HCT116 (cell line): ENCODE data around the gene ANXA8. TPM values are rescaled to one million over a fixed set of nuclear protein-coding genes. Genes with fewer than 3 reads are reported as not detected.
"Not testable (repeated sequence)": the region's sequence is repeated elsewhere in the genome, so short reads cannot be mapped to it uniquely, and the experiment has no call there.

Experiments used
- ATAC-seq: fragments of 200-7000 bp; cut with Tn5 transposase; 2 replicates; pipeline ENCODE4 v1.9.1; 2020; ENCODE audit warnings: mild to moderate bottlenecking, moderate library complexity
- Bru-seq: library from RNA; stranded (reverse); fragments of 400-500 nt; gene quantifications from one replicate; lab custom pipeline; 2021; lab: Mats Ljungman, UMichigan
- BruChase-seq, 2 experiments: library from RNA; stranded (reverse); fragments of 400-500 nt; gene quantifications; one replicate each; lab custom pipeline; 2021; lab: Mats Ljungman, UMichigan
- BruUV-seq: library from RNA; stranded (reverse); fragments of 400-500 nt; replicated peaks from 2 replicates; lab custom pipeline; 2021; lab: Mats Ljungman, UMichigan
- CTCF ChIA-PET: fragments of 300-600 bp; sonication (Branson Sonifier 250); formaldehyde crosslinking; loops from one replicate; lab custom pipeline; 2021; ENCODE audit warnings: antibody characterized with exemption; lab: Charles Lee
- POLR2A ChIA-PET: fragments of 300-600, 350-600 bp; sonication (Branson Sonifier 250); formaldehyde crosslinking; loops from one replicate; lab custom pipeline; 2021; ENCODE audit warnings: antibody characterized with exemption; lab: Charles Lee
- RAD21 ChIA-PET, 2 experiments: fragments of 300-600 bp; sonication (Branson Sonifier 250); formaldehyde crosslinking; loops; one replicate each; lab custom pipeline; 2023; ENCODE audit warnings: low total read pairs in 2 of 2; ENCODE audit not compliant: uncharacterized antibody in 2 of 2, unreplicated experiment in 2 of 2, low non-redundant PET in 1 of 2; lab: Charles Lee
- DNase-seq: peaks from one replicate; pipeline ENCODE4 v3.0.0-alpha.2; 2010; ENCODE audit warnings: low read depth, low spot score
- H2AFZ ChIP-seq: fragments of 200-600 bp; shearing (Covaris generic), sonication (generic); 2 replicates; pipeline ENCODE4 v1.6.1; 2017; ENCODE audit warnings: low read depth, mixed run types, mixed read lengths, antibody characterized with exemption, low read length; ENCODE audit not compliant: poor library complexity, severe bottlenecking
- H3K27ac ChIP-seq: 2 replicates; pipeline ENCODE4 v1.5.1; 2012; ENCODE audit warnings: low read depth, low read length
- H3K27me3 ChIP-seq: fragments of 200-600 bp; sonication (generic); 2 replicates; pipeline ENCODE4 v1.6.1; 2016; ENCODE audit warnings: mixed run types, low read length, mixed read lengths; ENCODE audit not compliant: insufficient read depth
- H3K36me3 ChIP-seq, 2 experiments: fragments of 200-500 bp in 1 of 2; fragments of 200-600 bp in 1 of 2; sonication (Bioruptor generic) in 1 of 2; sonication (generic) in 1 of 2; 2 replicates each; pipeline versions ENCODE4 v1.5.1 to v1.6.1; 2014 to 2016; ENCODE audit warnings: low read length in 2 of 2, inconsistent platforms in 1 of 2, mixed read lengths in 1 of 2, mixed run types in 1 of 2; ENCODE audit not compliant: insufficient read depth in 2 of 2, control insufficient read depth in 1 of 2
- H3K4me1 ChIP-seq, 2 experiments: fragments of 200-600 bp in 1 of 2; sonication (generic) in 1 of 2; 2 replicates each; pipeline versions ENCODE4 v1.5.1 to v1.6.1; 2012 to 2017; ENCODE audit warnings: low read length in 2 of 2, inconsistent platforms in 1 of 2, mild to moderate bottlenecking in 1 of 2, mixed read lengths in 1 of 2, mixed run types in 1 of 2, moderate library complexity in 1 of 2; ENCODE audit not compliant: insufficient read depth in 2 of 2, control insufficient read depth in 1 of 2
- H3K4me2 ChIP-seq: fragments of 200-600 bp; sonication (generic); 2 replicates; pipeline ENCODE4 v1.6.1; 2017; ENCODE audit warnings: mixed run types, low read length, mixed read lengths
- H3K4me3 ChIP-seq, 2 experiments: fragments of 200-600 bp in 1 of 2; sonication (generic) in 1 of 2; replicated peaks in 1 of 2; 2 replicates each; pipeline ENCODE4 v1.5.1; 2011 to 2016; ENCODE audit warnings: low read length in 2 of 2, control low read depth in 1 of 2, low read depth in 1 of 2, mild to moderate bottlenecking in 1 of 2, mixed read lengths in 1 of 2, mixed run types in 1 of 2
- H3K79me2 ChIP-seq: fragments of 200-600 bp; sonication (generic); 2 replicates; pipeline ENCODE4 v1.6.1; 2017; ENCODE audit warnings: mild to moderate bottlenecking, mixed run types, low read length, moderate library complexity, mixed read lengths; ENCODE audit not compliant: insufficient read depth
- H3K9ac ChIP-seq: fragments of 200-600 bp; sonication (generic); 2 replicates; pipeline ENCODE4 v1.6.1; 2016; ENCODE audit warnings: low read length, mixed read lengths
- H3K9me2 ChIP-seq: fragments of 200-600 bp; sonication (generic), shearing (Covaris generic); 2 replicates; pipeline ENCODE4 v1.6.1; 2017; ENCODE audit warnings: mixed run types, mild to moderate bottlenecking, moderate library complexity; ENCODE audit not compliant: insufficient read depth
- H3K9me3 ChIP-seq, 2 experiments: fragments of 200-500 bp in 1 of 2; fragments of 200-600 bp in 1 of 2; sonication (Bioruptor generic) in 1 of 2; sonication (generic) in 1 of 2; 2 replicates each; pipeline ENCODE4 v1.6.1; 2014 to 2017; ENCODE audit warnings: low read length in 2 of 2, mixed read lengths in 2 of 2, inconsistent platforms in 1 of 2, low read depth in 1 of 2, mild to moderate bottlenecking in 1 of 2, mixed run types in 1 of 2, moderate library complexity in 1 of 2; ENCODE audit not compliant: control insufficient read depth in 1 of 2, insufficient read depth in 1 of 2
- H4K20me1 ChIP-seq: fragments of 200-600 bp; sonication (generic), shearing (Covaris generic); 2 replicates; pipeline ENCODE4 v1.6.1; 2017; ENCODE audit warnings: mixed run types, mild to moderate bottlenecking, moderate library complexity; ENCODE audit not compliant: insufficient read depth
- intact Hi-C: fragments of 100-400 bp; cut with micrococcal nuclease; formaldehyde crosslinking; loops from 2 replicates; pipeline ENCODE4 v1.10.0; 2022
- long read RNA-seq: library from polyadenylated mRNA; unstranded; transcript quantifications from one replicate; pipeline ENCODE4 v2.0.0, GENCODE V29; 2021; ENCODE audit not compliant: unreplicated experiment
- polyA plus RNA-seq: library from polyadenylated mRNA; unstranded; fragments of >200 nt; gene quantifications from 2 replicates; pipeline ENCODE4 v1.2.1, GENCODE V29; 2012; ENCODE audit warnings: missing spikeins
- total RNA-seq: library from RNA; stranded (reverse); gene quantifications from one replicate; pipeline ENCODE4 v1.2.1, GENCODE V29; 2021; ENCODE audit not compliant: unreplicated experiment

Gene ANXA8, protein sequence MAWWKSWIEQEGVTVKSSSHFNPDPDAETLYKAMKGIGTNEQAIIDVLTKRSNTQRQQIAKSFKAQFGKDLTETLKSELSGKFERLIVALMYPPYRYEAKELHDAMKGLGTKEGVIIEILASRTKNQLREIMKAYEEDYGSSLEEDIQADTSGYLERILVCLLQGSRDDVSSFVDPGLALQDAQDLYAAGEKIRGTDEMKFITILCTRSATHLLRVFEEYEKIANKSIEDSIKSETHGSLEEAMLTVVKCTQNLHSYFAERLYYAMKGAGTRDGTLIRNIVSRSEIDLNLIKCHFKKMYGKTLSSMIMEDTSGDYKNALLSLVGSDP
- total RNA-seq (0.25 TPM), Bru-seq, nascent RNA (percentile 12 among the genes with signal in this experiment), BruChase-seq, experiment 1, labeled RNA remaining after a 6-hour chase (percentile 10 among the genes with signal in this experiment), BruChase-seq, experiment 2, labeled RNA remaining after a 2-hour chase (percentile 8 among the genes with signal in this experiment)
- 0.13 TPM in 1 of 2 replicates, not detected in the other for polyA plus RNA-seq
- long read RNA-seq = 0 reads

DNA sequence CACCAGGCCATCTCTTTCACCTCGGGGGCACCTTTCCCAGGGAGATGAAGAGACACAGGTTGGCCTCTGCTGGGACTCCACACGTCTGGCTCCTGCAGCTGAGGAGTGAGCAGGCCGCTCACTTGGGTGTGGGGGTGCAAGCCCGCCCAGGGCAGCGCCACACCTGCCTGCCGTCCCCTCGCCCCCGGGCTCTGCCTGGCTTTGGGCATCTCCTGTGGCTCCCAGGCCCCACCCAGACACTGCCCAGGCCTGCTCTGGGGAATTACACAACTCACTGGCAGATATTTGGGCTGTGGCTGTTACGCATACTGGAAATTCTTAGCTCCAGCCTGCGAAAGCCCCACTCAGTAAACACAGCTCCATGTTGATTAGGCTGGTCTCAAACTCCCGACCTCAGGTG, at the start of gene ANXA8:
Gene ANXA8 (minus strand): TSS at position 193 of the 400 bp plus-strand sequence. CDS start 182 bp downstream, at position 11.
- H4K20me1 ChIP-seq, H2AFZ ChIP-seq, H3K27ac ChIP-seq, RAD21 ChIA-PET, H3K9ac ChIP-seq, CTCF ChIA-PET, DNase-seq, intact Hi-C loops, H3K27me3 ChIP-seq, H3K79me2 ChIP-seq, H3K9me3 ChIP-seq, POLR2A ChIA-PET, ATAC-seq, H3K4me1 ChIP-seq, H3K36me3 ChIP-seq, BruUV-seq, H3K4me3 ChIP-seq, H3K9me2 ChIP-seq, H3K4me2 ChIP-seq: not testable (repeated sequence)

DNA sequence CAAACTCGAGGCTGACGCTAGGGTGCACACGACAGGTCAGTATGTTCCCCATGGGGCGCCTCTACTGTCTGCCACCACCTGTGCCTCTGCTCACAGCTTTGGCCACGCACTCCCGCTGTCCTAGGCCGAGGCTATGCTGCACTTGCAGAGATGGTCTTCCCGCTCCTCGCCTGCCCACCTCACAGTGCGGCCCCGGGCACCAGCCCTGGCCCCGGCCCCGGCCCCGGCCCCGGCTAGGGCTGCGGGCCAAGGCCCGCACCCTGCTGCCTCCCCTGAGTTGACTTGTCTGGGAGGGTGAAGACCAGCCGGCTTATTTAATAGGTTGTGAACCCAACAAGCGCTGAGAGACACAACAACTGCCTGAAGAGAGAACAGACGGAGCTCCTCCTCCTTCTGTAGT, 39.6 kb upstream of the ANXA8 start, which contains the start of gene AGAP9:
Gene AGAP9 (minus strand): TSS at position 164 of the 400 bp plus-strand sequence. CDS start 112 bp downstream, at position 52.
- CTCF ChIA-PET, BruUV-seq: not testable (repeated sequence)

GRCh38 chr10:47502313-47502712, 18.4 kb upstream of the ANXA8 start:
- RAD21 ChIA-PET, H3K4me1 ChIP-seq, H3K27ac ChIP-seq, DNase-seq, H3K4me3 ChIP-seq, H3K27me3 ChIP-seq, CTCF ChIA-PET, H3K9ac ChIP-seq, H3K79me2 ChIP-seq, H3K36me3 ChIP-seq, H4K20me1 ChIP-seq, H3K9me2 ChIP-seq, intact Hi-C loops, H3K9me3 ChIP-seq, BruUV-seq, ATAC-seq, H3K4me2 ChIP-seq, POLR2A ChIA-PET, H2AFZ ChIP-seq: not testable (repeated sequence)

More for the DNA sequence above, 39.6 kb upstream of the ANXA8 start, which contains the start of gene AGAP9:
- DNase-seq, H3K4me2 ChIP-seq, H2AFZ ChIP-seq, H3K4me1 ChIP-seq, ATAC-seq, H3K9me2 ChIP-seq, POLR2A ChIA-PET, intact Hi-C loops, RAD21 ChIA-PET, H3K79me2 ChIP-seq, H3K4me3 ChIP-seq, H3K36me3 ChIP-seq, H3K9me3 ChIP-seq, H3K27me3 ChIP-seq, H4K20me1 ChIP-seq, H3K9ac ChIP-seq, H3K27ac ChIP-seq: not testable (repeated sequence)

DNA sequence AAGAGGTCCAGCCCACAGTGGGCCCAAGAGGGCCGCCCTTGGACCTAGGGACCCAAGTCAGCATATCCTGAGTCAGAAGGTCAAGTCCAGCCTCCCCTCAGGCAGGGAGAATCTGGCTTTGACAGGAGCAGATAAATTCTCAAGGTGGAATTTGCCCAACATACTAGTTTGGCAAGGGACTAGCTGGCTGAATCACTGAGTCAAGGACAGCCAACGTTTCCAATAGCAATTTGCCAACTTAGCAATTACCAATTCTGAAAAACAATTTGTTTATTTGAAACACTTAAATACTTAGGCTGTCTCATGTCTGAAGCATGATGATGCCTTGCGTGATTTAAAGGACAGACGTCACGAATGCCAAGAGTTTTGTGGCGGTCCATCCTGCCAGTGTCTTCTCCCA, 10.3 kb upstream of the ANXA8 start:
- H3K36me3 ChIP-seq, H3K4me3 ChIP-seq, H3K79me2 ChIP-seq, POLR2A ChIA-PET, H3K4me2 ChIP-seq, H3K4me1 ChIP-seq, RAD21 ChIA-PET, H4K20me1 ChIP-seq, H3K27me3 ChIP-seq, DNase-seq, intact Hi-C loops, H3K27ac ChIP-seq, ATAC-seq, H3K9me2 ChIP-seq, H3K9me3 ChIP-seq, BruUV-seq, H3K9ac ChIP-seq, H2AFZ ChIP-seq, CTCF ChIA-PET: not testable (repeated sequence)
